ENCODE results near the gene PLXNA3. TPM values are rescaled to one million over a fixed set of nuclear protein-coding genes. Genes with fewer than 3 reads are reported as not detected.

Gene PLXNA3
- 3.6 and 9.7 TPM in 2 replicates for total RNA-seq

GRCh38 chrX:154458116-154458953 lies at the start of gene PLXNA3:
Gene PLXNA3 (plus strand): TSS chrX:154458281. CDS start chrX:154460184, 1,903 bp downstream.

GRCh38 chrX:154409222-154409871 lies 48.7 kb upstream of the PLXNA3 start, which contains the start of gene DNASE1L1:
Gene DNASE1L1 (minus strand): TSS chrX:154409254. CDS start chrX:154405568, 3,686 bp downstream.

DNA sequence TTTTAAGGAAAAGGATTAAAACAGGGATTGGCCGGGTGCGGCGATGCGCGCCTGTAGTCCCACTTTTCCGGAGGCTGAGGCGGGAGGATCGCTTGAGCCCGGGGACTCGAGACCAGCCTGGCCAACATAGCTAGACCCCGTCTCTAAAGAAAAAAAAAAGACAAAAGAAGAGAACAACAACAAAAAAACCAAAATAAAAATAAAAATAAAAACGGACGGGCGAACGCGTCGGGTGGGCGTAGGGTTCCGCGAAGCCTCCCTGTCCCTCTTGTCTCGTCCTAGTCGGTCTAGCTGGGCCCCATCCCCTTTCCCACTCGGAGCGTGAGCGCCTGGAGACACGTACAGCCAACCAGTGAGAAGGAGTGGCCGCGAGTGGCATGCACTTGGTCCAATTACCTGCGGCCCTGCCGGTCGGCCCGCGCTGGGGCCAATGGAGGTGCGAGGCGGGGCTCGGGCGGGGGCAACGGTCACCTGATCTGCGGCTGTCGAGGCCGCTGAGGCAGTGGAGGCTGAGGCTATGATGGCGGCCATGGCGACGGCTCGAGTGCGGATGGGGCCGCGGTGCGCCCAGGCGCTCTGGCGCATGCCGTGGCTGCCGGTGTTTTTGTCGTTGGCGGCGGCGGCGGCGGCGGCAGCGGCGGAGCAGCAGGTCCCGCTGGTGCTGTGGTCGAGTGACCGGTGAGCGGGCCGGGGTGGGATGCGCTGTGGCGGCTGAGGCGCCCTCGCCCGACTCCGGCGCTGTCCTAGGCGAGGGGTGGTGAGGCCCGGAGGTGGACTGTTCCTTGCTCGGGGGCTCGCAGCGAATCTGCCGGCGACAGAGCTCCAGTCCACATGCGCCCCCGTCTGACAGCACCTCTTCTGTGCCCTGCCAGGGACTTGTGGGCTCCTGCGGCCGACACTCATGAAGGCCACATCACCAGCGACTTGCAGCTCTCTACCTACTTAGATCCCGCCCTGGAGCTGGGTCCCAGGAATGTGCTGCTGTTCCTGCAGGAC lies 29.6 kb upstream of the PLXNA3 start, which contains the start of gene ATP6AP1:
ATP6AP1 (plus strand) TSS at position 502 of the 996 bp plus-strand sequence; CDS start at position 518, 16 bp downstream.

GRCh38 chrX:154436983-154437752 lies 20.9 kb upstream of the PLXNA3 start, which contains the start of gene GDI1:
Gene GDI1 (plus strand): TSS chrX:154437154. CDS start chrX:154437255, 101 bp downstream.

DNA sequence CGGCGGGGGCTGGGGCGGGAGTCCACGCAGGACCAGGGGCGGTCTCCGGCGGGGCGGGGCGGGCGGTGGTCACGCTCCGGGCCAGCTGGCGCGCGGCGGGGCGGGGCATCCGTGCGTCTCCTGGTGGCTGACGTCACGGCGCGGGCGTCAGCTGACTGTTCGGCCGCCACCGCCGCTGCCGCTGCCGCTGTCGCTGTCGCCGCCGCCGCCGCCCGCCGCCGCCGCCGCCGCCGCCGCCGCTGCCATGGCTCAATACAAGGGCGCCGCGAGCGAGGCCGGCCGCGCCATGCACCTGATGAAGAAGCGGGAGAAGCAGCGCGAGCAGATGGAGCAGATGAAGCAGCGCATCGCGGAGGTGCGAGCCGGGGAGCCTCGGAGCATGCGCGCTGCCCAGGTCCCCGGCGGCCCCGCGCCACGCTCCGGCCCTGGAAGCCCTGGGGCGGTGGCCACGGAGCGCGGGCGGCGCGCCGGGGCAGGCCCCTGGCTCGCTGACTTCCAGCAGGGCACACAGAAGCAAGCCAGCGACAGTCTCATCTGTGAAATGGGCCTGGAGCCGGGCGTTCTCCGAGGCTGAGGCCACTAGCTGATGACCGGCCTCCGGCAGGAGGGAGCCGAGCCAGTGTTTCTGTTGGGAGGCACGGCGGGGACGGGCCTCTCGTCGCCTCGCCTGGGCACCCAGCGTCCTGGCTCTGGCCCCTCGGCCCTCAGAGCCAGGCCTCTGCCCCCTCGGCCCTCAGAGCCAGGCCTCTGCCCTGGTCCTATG lies 13.9 kb upstream of the PLXNA3 start, which contains the start of gene FAM50A:
FAM50A (plus strand) TSS at position 150 of the 763 bp plus-strand sequence; CDS start at position 245, 95 bp downstream.

DNA sequence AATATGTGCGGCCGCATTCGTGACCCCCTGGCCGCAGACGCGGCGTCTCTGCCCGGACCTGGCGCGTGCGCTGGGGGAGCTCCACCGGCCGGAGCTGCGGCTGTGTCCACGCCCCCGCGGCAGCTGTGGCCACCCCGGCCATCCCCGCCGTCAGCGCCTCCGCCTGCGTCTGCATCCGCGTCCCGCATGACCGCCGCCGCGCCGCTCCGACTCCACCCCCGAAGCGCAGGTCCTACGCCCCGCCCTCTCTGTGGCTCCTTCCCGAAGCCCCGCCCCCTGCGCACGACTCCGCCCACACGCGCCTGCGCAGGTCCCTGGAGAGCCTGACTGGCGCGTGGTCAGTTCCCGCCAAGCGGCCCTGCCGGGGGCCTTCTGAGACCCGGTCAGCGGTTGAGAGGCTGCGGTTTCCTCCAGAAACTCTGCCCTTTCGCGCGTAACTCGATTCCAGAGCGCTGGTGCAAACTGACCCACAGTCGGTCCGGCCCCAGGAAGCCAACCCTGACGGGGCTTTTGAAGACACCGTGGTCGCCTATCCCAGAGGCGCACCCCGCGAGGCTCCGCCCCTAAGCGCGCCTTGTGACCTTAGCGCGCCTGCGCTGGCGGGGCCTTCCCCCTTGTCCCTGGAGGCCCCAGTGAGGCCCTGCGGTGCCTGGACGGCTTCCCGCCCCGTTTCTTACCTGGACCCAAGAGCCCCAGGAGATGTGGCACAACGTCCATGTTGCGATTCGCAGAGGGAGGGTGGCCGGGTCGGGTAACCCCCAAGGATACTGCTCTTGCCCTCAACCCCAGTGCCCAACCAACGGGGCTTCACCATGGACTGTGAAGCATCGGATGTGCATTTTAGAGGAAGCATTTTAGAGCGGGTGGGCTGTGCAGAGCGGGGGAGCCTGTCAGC lies 20.9 kb downstream of the PLXNA3 start, which contains the start of gene LAGE3:
LAGE3 (minus strand) TSS at position 554 of the 895 bp plus-strand sequence; CDS start at position 188, 366 bp downstream.

GRCh38 chrX:154486396-154487207 lies 28.5 kb downstream of the PLXNA3 start, which contains the start of gene UBL4A:
Gene UBL4A (minus strand): TSS chrX:154486615. CDS start chrX:154486584, 31 bp downstream.

GRCh38 chrX:154490414-154491083 lies 32.5 kb downstream of the PLXNA3 start, which contains the start of gene SLC10A3:
Gene SLC10A3 (minus strand): TSS chrX:154490629. CDS start chrX:154488940, 1,689 bp downstream.

GRCh38 chrX:154515966-154516655 lies 58.0 kb downstream of the PLXNA3 start, which contains the start of gene FAM3A:
Gene FAM3A (minus strand): TSS chrX:154516232. CDS start chrX:154515772, 460 bp downstream.

Other genes starting within 250 kb of the PLXNA3 start
- not detected in 2 replicates for gene OPN1MW2, start 238.5 kb upstream of the PLXNA3 start, total RNA-seq
- gene OPN1MW3, start 200.7 kb upstream of the PLXNA3 start, total RNA-seq, result not detected in 2 replicates
- gene TEX28, start 163.2 kb upstream of the PLXNA3 start, total RNA-seq, result not detected in 2 replicates
- not detected in 2 replicates for gene TKTL1, start 162.5 kb upstream of the PLXNA3 start, total RNA-seq
- 1,092 and 1,667 TPM in 2 replicates for gene FLNA, start 83.6 kb upstream of the PLXNA3 start, total RNA-seq
- 14.1 and 21.4 TPM in 2 replicates for gene EMD, start 79.0 kb upstream of the PLXNA3 start, total RNA-seq
- gene RPL10, start 59.9 kb upstream of the PLXNA3 start, total RNA-seq, result 1,669 and 5,428 TPM in 2 replicates
- gene DNASE1L1, start 49.0 kb upstream of the PLXNA3 start, total RNA-seq, result 72.2 and 89.0 TPM in 2 replicates
- 15.8 and 17.2 TPM in 2 replicates for gene TAFAZZIN, start 46.7 kb upstream of the PLXNA3 start, total RNA-seq
- gene ATP6AP1, start 29.6 kb upstream of the PLXNA3 start, total RNA-seq, result 85.8 and 107 TPM in 2 replicates
- gene GDI1, start 21.1 kb upstream of the PLXNA3 start, total RNA-seq, result 62.0 and 62.9 TPM in 2 replicates
- 70.8 and 75.2 TPM in 2 replicates for gene FAM50A, start 14.1 kb upstream of the PLXNA3 start, total RNA-seq
- gene LAGE3, start 21.0 kb downstream of the PLXNA3 start, total RNA-seq, result 20.2 and 23.1 TPM in 2 replicates
- 42.1 and 48.7 TPM in 2 replicates for gene UBL4A, start 28.3 kb downstream of the PLXNA3 start, total RNA-seq
- 8.4 and 10.6 TPM in 2 replicates for gene SLC10A3, start 32.3 kb downstream of the PLXNA3 start, total RNA-seq
- 19.2 and 20.8 TPM in 2 replicates for gene FAM3A, start 58.0 kb downstream of the PLXNA3 start, total RNA-seq
- gene G6PD, start 88.6 kb downstream of the PLXNA3 start, total RNA-seq, result 34.4 and 56.7 TPM in 2 replicates
- 13.2 and 15.9 TPM in 2 replicates for gene IKBKG, start 89.3 kb downstream of the PLXNA3 start, total RNA-seq
- not detected in 2 replicates for gene CTAG1A, start 126.9 kb downstream of the PLXNA3 start, total RNA-seq
- not detected in 2 replicates for gene CTAG1B, start 161.0 kb downstream of the PLXNA3 start, total RNA-seq
- not detected in 2 replicates for gene CTAG2, start 195.3 kb downstream of the PLXNA3 start, total RNA-seq